Breast epithelium (tissue), 4 donors: Measurements from ENCODE around the gene INVS. TPM values are rescaled to one million over a fixed set of nuclear protein-coding genes. Genes with fewer than 3 reads are reported as not detected.
"Not testable (repeated sequence)": the region's sequence is repeated elsewhere in the genome, so short reads cannot be mapped to it uniquely, and the experiment has no call there.

Experiments used
- DNase-seq, 2 donors: peaks; one replicate each; pipeline ENCODE4 v3.0.0-alpha.2; 2019; ENCODE audit warnings: low spot score in 2 of 2
- H3K27ac ChIP-seq, 2 donors: fragments of 200-600 bp; sonication (generic) in 1 of 2; one replicate each; pipeline ENCODE4 v1.5.1; 2016 to 2019; ENCODE audit warnings: mild to moderate bottlenecking in 1 of 2
- H3K27me3 ChIP-seq, 2 donors: fragments of 200-600 bp; sonication (generic) in 1 of 2; one replicate each; pipeline versions ENCODE4 v1.5.1 to v1.6.0; 2017 to 2019; ENCODE audit warnings: control low read depth in 1 of 2, mild to moderate bottlenecking in 1 of 2
- H3K36me3 ChIP-seq: fragments of 200-600 bp; one replicate; pipeline ENCODE4 v1.5.1; 2019
- H3K4me1 ChIP-seq, 2 donors: fragments of 200-600 bp; sonication (generic); one replicate each; pipeline ENCODE4 v1.5.1; 2016 to 2019; ENCODE audit warnings: control low read depth in 1 of 2
- H3K4me3 ChIP-seq, 3 donors: fragments of 200-600 bp; sonication (generic); 1 replicate in 2 of 3; 2 replicates in 1 of 3; pipeline ENCODE4 v1.5.1; 2016 to 2019; ENCODE audit warnings: mild to moderate bottlenecking in 3 of 3, moderate library complexity in 2 of 3
- H3K9me3 ChIP-seq, 2 donors: fragments of 200-600 bp; sonication (generic) in 1 of 2; one replicate each; pipeline ENCODE4 v1.5.1; 2016 to 2019; ENCODE audit warnings: control low read depth in 1 of 2
- POLR2A ChIP-seq: fragments of 450-650 bp; IDR thresholded peaks from one replicate; pipeline ENCODE4 v1.6.1; 2016; ENCODE audit warnings: antibody characterized with exemption, mild to moderate bottlenecking, moderate library complexity
- POLR2AphosphoS5 ChIP-seq, 3 donors: sonication (generic); formaldehyde crosslinking; IDR thresholded peaks; one replicate each; pipeline ENCODE4 v1.6.1; 2017; ENCODE audit warnings: antibody characterized with exemption in 3 of 3
- intact Hi-C: fragments of 100-400 bp; cut with DNase I; formaldehyde crosslinking; loops from one replicate; pipeline ENCODE4 v1.15.1; 2023; ENCODE audit warnings: low total_unique reads
- total RNA-seq, 3 donors: library from RNA; depleted of rRNA; stranded (reverse); fragments of >200 nt; gene quantifications; one replicate each; pipeline ENCODE4 v1.1.0, GENCODE V29; 2016
- TF ChIP-seq, protein P1 (sequence below), 3 donors: fragments of 450-650 bp; IDR thresholded peaks; one replicate each; pipeline ENCODE4 v1.5.1; 2016 to 2017; ENCODE audit warnings: antibody characterized with exemption in 3 of 3, mild to moderate bottlenecking in 3 of 3, moderate library complexity in 3 of 3

INVS gene
- total RNA-seq, 3 donors from 2014 or later = 30.7 to 36.0 (median 34.7) TPM

DNA sequence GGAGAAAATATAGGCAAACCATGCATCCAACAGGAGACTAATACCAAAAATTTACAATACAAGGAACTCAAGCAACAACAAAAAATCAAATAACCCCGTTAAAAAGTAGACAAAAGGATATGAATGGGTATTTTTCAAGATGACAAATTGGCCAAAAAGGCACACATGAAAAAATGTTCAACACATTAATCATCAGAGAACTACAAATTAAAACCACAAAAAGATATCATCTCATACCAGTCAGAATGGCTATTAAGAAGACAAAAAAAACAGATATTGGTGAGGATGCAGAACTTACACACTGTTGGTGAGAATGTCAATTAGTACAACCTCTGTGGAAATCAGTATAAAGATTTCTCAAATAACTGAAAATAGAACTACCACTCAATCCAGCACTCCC lies 218.7 kb downstream of the INVS start:
- TF ChIP-seq, protein P1, sequence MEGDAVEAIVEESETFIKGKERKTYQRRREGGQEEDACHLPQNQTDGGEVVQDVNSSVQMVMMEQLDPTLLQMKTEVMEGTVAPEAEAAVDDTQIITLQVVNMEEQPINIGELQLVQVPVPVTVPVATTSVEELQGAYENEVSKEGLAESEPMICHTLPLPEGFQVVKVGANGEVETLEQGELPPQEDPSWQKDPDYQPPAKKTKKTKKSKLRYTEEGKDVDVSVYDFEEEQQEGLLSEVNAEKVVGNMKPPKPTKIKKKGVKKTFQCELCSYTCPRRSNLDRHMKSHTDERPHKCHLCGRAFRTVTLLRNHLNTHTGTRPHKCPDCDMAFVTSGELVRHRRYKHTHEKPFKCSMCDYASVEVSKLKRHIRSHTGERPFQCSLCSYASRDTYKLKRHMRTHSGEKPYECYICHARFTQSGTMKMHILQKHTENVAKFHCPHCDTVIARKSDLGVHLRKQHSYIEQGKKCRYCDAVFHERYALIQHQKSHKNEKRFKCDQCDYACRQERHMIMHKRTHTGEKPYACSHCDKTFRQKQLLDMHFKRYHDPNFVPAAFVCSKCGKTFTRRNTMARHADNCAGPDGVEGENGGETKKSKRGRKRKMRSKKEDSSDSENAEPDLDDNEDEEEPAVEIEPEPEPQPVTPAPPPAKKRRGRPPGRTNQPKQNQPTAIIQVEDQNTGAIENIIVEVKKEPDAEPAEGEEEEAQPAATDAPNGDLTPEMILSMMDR (IDR thresholded peaks at IDR 0.05) = no peak
- TF ChIP-seq POLR2AphosphoS5 (IDR thresholded peaks at IDR 0.05) (no peak), POLR2A (no peak)
- H3K27me3 ChIP-seq = no peaks in the 10 kb centered on the region

DNA sequence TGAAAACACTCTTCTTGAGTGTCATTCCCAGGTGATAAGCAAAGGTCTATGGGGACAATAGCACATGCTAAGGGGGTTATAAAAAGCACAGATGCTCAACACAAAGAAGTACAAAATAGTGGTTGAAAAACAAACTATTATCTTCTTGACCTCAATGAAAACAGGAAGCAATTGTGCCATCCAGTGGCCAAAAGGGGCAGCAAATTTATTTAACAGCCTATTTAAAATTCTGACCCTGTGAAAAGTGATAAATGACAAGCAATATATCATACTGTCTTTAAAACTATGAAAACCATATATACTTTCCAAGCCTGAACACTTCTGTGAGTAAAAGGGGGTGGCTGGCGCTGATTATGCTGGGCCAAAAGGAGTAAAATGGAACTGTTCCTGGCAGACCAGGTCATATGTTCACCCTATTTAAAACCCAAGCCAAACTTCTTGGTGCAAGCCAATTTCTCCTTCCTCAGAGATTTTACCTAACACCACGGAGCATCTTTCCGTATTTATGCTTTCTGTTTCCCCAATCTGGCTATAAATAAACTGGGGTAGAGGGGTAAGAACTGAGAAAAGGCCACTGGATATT lies 224.0 kb downstream of the INVS start:
- no peaks in the 10 kb centered on the region for H3K9me3 ChIP-seq
- intact Hi-C loops = no loop called here
- DNase-seq = no peak
- no peaks in the 10 kb centered on the region for H3K36me3 ChIP-seq
- no peaks in the 10 kb centered on the region for H3K27me3 ChIP-seq
- H3K4me1 ChIP-seq = no peaks in the 10 kb centered on the region
- H3K27ac ChIP-seq = no peak overlapping the region
- no peak for TF ChIP-seq POLR2AphosphoS5 (IDR thresholded peaks at IDR 0.05)
- TF ChIP-seq, protein P1 (IDR thresholded peaks at IDR 0.05) = peak in 2 of 3 donors; percentile 37 to 40
- H3K4me3 ChIP-seq = no peak overlapping the region

More for the DNA sequence above, 218.7 kb downstream of the INVS start:
- DNase-seq = no peak
- H3K4me1 ChIP-seq = no peaks in the 10 kb centered on the region
- H3K36me3 ChIP-seq = no peaks in the 10 kb centered on the region
- intact Hi-C loops = no loop called here
- no peak overlapping the region for H3K4me3 ChIP-seq
- H3K27ac ChIP-seq = no peak overlapping the region
- no peaks in the 10 kb centered on the region for H3K9me3 ChIP-seq

DNA sequence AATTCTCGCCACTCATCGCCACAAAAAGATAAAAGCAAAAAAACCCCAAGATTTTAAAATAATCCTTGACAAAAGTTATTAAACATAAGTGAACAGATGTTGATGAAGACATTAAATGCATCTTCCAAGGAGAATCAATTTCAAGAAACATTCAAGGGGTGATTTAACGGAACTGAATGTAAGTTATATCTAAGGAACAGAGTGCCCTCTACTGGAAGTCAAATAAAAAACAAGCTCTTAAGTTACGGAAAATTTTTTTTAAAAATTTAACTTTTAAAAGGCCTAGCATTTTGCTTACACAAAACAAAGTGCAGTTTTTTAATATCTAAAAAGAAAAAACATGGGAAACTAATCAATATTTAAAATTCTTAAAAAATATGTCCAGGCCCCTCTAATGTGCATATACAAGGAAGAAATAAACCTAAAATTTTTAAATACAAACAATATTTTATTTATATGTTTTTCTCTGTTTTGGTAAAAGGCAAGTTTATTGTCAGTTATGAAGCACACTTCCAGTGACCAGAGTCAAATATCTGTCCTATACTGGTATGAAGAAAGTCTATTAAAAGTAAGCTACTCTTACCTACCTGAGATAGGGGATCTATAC lies 225.7 kb downstream of the INVS start:
- H3K9me3 ChIP-seq = no peaks in the 10 kb centered on the region
- no peak overlapping the region for H3K27ac ChIP-seq
- H3K27me3 ChIP-seq = no peaks in the 10 kb centered on the region
- intact Hi-C loops = no loop called here
- H3K4me3 ChIP-seq = no peak overlapping the region
- no peaks in the 10 kb centered on the region for H3K36me3 ChIP-seq
- no peak for DNase-seq
- H3K4me1 ChIP-seq = no peaks in the 10 kb centered on the region
- no peak for TF ChIP-seq POLR2AphosphoS5 (IDR thresholded peaks at IDR 0.05)
- TF ChIP-seq, protein P1 (IDR thresholded peaks at IDR 0.05) = peak in 1 of 3 donors; percentile 26

DNA sequence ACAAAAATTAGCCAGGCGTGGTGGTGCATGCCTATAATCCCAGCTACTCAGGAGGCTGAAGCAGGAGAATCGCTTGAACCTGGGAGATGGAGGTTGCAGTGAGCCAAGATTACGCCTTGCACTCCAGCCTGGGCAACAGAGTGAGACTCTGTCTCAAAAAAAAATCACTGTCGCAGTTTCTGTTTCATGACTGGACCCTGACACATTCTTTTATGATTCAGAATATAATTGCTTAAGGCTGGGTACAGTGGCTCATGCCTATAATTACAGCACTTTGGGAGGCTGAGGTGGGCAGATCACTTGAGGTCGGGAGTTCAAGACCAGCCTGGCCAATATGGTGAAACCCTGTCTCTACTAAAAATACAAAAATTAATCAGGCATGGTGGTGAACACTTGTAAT lies 239.7 kb downstream of the INVS start:
- H3K27ac ChIP-seq, H3K36me3 ChIP-seq, H3K4me3 ChIP-seq, H3K4me1 ChIP-seq, intact Hi-C loops, DNase-seq, H3K27me3 ChIP-seq, H3K9me3 ChIP-seq: not testable (repeated sequence)

DNA sequence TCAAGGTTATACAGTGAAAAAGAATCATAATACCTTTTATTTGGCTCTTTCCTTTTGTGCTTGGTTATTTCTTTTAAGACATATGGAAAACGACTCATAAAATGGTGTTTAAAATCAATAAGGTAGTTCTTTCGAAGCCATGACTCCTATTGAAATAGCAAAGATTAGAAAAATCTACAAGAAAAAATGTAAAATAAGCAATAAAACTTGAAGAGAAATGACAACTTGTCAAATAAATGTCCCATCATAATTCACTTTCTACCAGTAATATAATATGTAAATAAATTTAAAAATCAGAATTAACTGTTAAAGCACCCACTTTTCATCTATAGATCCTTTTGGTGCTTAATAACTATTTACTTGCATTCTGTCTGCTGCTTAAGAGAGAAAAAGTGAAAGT lies 241.2 kb downstream of the INVS start:
- H3K9me3 ChIP-seq = no peaks in the 10 kb centered on the region
- no peak overlapping the region for H3K4me3 ChIP-seq
- no peaks in the 10 kb centered on the region for H3K27me3 ChIP-seq
- no peaks in the 10 kb centered on the region for H3K36me3 ChIP-seq
- H3K27ac ChIP-seq = no peak overlapping the region
- no peak for DNase-seq
- intact Hi-C loops = no loop called here
- H3K4me1 ChIP-seq = no peaks in the 10 kb centered on the region
- no peak for TF ChIP-seq POLR2AphosphoS5 (IDR thresholded peaks at IDR 0.05)
- TF ChIP-seq POLR2A = no peak
- TF ChIP-seq, protein P1 (IDR thresholded peaks at IDR 0.05) = no peak
